Colonic mucosa (tissue), 4 donors: ENCODE data around the gene PAPLN. TPM values are rescaled to one million over a fixed set of nuclear protein-coding genes. Genes with fewer than 3 reads are reported as not detected.

Source experiments
- DNase-seq: peaks from one replicate; pipeline ENCODE4 v3.0.0-alpha.2; 2020
- H3K27ac ChIP-seq: fragments of 200-600 bp; one replicate; pipeline ENCODE4 v1.8.0; 2021
- H3K27me3 ChIP-seq: fragments of 200-600 bp; one replicate; pipeline ENCODE4 v1.8.0; 2021
- H3K36me3 ChIP-seq: fragments of 200-600 bp; one replicate; pipeline ENCODE4 v1.8.0; 2021
- H3K4me1 ChIP-seq: fragments of 200-600 bp; one replicate; pipeline ENCODE4 v1.8.0; 2021; ENCODE audit warnings: mild to moderate bottlenecking
- H3K4me3 ChIP-seq: fragments of 200-600 bp; one replicate; pipeline ENCODE4 v1.8.0; 2021
- H3K9ac ChIP-seq, 2 donors: one replicate each; pipeline ENCODE4 v1.7.0; 2013; ENCODE audit warnings: control low read depth in 2 of 2, low read depth in 2 of 2, low read length in 2 of 2
- H3K9me3 ChIP-seq: fragments of 200-600 bp; one replicate; pipeline ENCODE4 v1.8.0; 2021
- CTCF ChIP-seq: fragments of 200-600 bp; IDR thresholded peaks from one replicate; pipeline ENCODE4 v1.8.0; 2022; ENCODE audit warnings: antibody characterized with exemption, mild to moderate bottlenecking
- intact Hi-C: fragments of 100-400 bp; cut with DNase I; formaldehyde crosslinking; loops from one replicate; pipeline ENCODE4 v1.14.1; 2022
- total RNA-seq, 2 donors: library from RNA; stranded (reverse); fragmentation: NEBNext Ultra II Directional in 1 of 2; extraction: Animal tissue kit (Norgen Biotek cat#: 25700) in 1 of 2; gene quantifications; one replicate each; pipeline ENCODE4 v1.2.1, GENCODE V29; 2021
- donor health status: healthy.
- donor health status: DM: no; HTN: no; CAD: no.
- donor health status: DM: no; HTN: no; CAD: no.

PAPLN gene
- total RNA-seq, 2 donors from 2014 or later = 3.2 to 4.3 TPM

DNA sequence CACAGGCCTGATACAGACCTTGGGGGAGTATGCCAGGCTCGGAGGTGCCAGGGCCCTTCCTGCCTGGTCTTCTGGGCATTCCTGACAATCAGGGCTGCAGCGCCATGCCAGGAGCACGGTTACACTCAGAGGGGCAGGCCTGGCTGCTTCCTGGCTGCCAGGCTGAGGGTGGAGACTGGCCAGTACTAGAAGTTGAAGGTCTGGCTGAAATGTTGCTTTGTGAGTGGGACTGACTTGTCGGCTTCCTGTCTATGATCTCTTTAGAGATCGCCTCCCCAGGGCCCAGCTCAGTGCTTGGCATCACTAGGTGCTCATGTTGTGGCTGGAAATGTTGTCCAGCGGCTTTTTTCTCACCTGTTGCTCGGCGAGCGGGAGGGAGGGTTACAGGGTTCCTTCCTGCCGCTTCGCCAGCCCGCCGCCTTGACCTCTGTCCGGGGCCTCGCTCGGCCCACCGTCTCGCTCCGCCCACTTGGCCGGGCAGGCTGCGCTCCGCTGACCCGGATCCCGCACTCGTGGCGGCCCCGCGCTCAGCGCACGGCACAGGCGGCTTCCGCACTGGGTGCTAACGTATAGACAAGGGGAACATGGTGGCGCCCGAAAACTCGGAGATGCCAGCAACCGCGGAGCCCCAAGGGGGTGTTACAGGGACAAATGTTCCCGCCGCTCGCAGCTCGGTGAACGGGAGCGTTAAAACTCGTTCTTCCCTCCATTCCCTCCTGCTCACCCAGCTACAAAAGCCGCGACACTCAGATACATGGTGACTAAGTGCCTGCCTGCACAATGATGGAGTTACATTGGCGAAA is 32.6 kb downstream of the PAPLN start:
- Histone ChIP-seq H3K27me3 (no peaks in the 10 kb centered on the region), H3K27ac (no peak overlapping the region), H3K9me3 (no peaks in the 10 kb centered on the region), H3K9ac (peak overlapping the region in 1 of 2 donors; percentile 53), H3K36me3 (no peaks in the 10 kb centered on the region), H3K4me3 (peak overlapping the region; percentile 1), H3K4me1 (no peaks in the 10 kb centered on the region)
- intact Hi-C loops = no loop called here
- TF ChIP-seq CTCF = no peak
- DNase-seq = peak; percentile 30

- Histone ChIP-seq H3K9me3 (no peaks in the 10 kb centered on the region), H3K4me3 (no peak overlapping the region), H3K36me3 (peaks cover 13% of the 10 kb centered on the region), H3K4me1 (no peaks in the 10 kb centered on the region), H3K9ac (no peak overlapping the region), H3K27ac (no peak overlapping the region), H3K27me3 (no peaks in the 10 kb centered on the region)
- intact Hi-C loops = no loop called here
- DNase-seq = no peak
- no peak for TF ChIP-seq CTCF
These were observed 35.1 kb downstream of the PAPLN start for GRCh38 chr14:73272393-73272792.

GRCh38 chr14:73273799-73274198 is 36.5 kb downstream of the PAPLN start:
- Histone ChIP-seq H3K9me3 (no peaks in the 10 kb centered on the region), H3K4me3 (no peak overlapping the region), H3K27ac (no peak overlapping the region), H3K4me1 (no peaks in the 10 kb centered on the region), H3K36me3 (peaks cover 13% of the 10 kb centered on the region), H3K9ac (no peak overlapping the region), H3K27me3 (no peaks in the 10 kb centered on the region)
- no peak for TF ChIP-seq CTCF
- intact Hi-C loops = no loop called here
- no peak for DNase-seq

GRCh38 chr14:73276836-73277235 is 39.5 kb downstream of the PAPLN start:
- no peak for TF ChIP-seq CTCF
- no peaks in the 10 kb centered on the region for H3K27me3 ChIP-seq
- H3K4me3 ChIP-seq = no peak overlapping the region
- DNase-seq = no peak
- H3K36me3 ChIP-seq = peaks cover 13% of the 10 kb centered on the region
- H3K4me1 ChIP-seq = no peaks in the 10 kb centered on the region
- H3K27ac ChIP-seq = no peak overlapping the region
- H3K9ac ChIP-seq = no peak overlapping the region
- H3K9me3 ChIP-seq = no peaks in the 10 kb centered on the region
- intact Hi-C loops = no loop called here

DNA sequence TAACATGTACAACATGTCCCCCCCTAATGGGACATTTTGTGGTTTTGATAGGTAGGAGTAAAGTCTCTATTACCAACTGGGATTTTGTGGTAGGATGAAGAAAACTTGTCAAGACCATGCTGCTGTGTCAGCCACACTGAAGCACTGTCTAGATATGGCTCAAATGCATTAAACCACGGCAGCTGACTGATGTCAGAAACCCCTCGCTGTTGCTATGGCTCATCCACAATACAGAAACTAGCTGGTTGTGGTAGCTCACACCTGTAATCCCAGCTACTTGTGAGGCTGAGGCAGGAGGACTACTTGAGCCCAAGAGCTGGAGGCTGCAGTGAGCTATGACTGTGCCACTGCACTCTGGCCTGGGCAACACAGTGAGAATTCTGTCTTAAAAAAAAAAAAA is 40.1 kb downstream of the PAPLN start:
- Histone ChIP-seq H3K9me3 (no peaks in the 10 kb centered on the region), H3K4me3 (no peak overlapping the region), H3K9ac (no peak overlapping the region), H3K4me1 (no peaks in the 10 kb centered on the region), H3K27ac (no peak overlapping the region), H3K27me3 (no peaks in the 10 kb centered on the region), H3K36me3 (peaks cover 13% of the 10 kb centered on the region)
- TF ChIP-seq CTCF = no peak
- DNase-seq = no peak
- intact Hi-C loops = no loop called here
